Urinary bladder (tissue), 4 donors: Measurements from ENCODE around the gene KIF22. TPM values are rescaled to one million over a fixed set of nuclear protein-coding genes. Genes with fewer than 3 reads are reported as not detected.
A peak's percentile ranks its signal among the peaks of the same experiment; 100 is the strongest.

Experiments used
- DNase-seq: peaks from one replicate; pipeline ENCODE4 v3.0.0-alpha.2; 2015; ENCODE audit errors: extremely low spot score
- H3K27ac ChIP-seq: one replicate; pipeline ENCODE4 v1.5.1; 2013; ENCODE audit warnings: low read depth, mild to moderate bottlenecking, moderate library complexity
- H3K36me3 ChIP-seq: one replicate; pipeline ENCODE4 v1.6.1; 2013; ENCODE audit warnings: mild to moderate bottlenecking, moderate library complexity; ENCODE audit not compliant: insufficient read depth
- H3K4me1 ChIP-seq: one replicate; pipeline ENCODE4 v1.6.1; 2013; ENCODE audit warnings: mild to moderate bottlenecking, moderate library complexity; ENCODE audit not compliant: insufficient read depth
- H3K4me3 ChIP-seq: one replicate; pipeline ENCODE4 v1.5.1; 2013; ENCODE audit warnings: low read depth, low read length
- WGBS: extraction: QIAGEN DNeasy Blood & Tissue Kit; methylation state at CpG from one replicate; pipeline ENCODE4 v1.1.7; 2013; 5-methylcytosine and 5-hydroxymethylcytosine counted together
- polyA plus RNA-seq: library from polyadenylated mRNA; stranded (reverse); fragments of 200-250 nt; gene quantifications from one replicate; pipeline ENCODE4 v1.2.3, GENCODE V29; 2013
- total RNA-seq: library from RNA; depleted of rRNA; stranded (reverse); fragments of >200 nt; gene quantifications from one replicate; pipeline ENCODE4 v1.2.3, GENCODE V29; 2014
- donor health status: healthy with polysubstance abuse.
- donor health status: healthy.

KIF22 gene
- total and polyA plus RNA-seq, 2 donors = 27.0 to 37.0 TPM

DNA sequence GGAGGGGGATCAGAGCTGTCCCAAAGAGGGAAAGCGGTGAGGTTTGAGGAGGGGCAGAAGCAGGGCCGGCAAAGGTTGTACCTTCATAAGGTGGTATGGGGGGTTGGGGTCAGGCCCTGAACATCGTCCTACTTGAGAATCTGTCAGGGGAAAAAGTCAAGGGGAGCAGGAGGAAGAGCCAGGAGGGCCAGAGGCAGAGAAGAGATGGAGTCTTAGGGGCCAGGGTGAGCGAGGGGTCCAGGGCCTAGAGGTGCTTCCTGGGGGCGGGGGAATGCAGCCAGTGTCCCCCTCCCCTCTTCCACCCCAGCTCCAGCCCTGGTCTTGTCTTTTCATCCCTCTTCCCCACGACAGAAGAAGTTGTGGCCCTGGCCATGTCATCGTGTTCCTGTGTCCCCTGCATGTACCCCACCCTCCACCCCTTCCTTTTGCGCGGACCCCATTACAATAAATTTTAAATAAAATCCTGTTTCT, 20.2 kb downstream of the KIF22 start:
- Histone ChIP-seq H3K4me3 (no peak overlapping the region), H3K4me1 (no peaks in the 10 kb centered on the region), H3K27ac (peak overlapping the region; percentile 39), H3K36me3 (no peaks in the 10 kb centered on the region)
- DNase-seq = no peak
- 23% methylated on average over 9 of the region's 9 CpGs for WGBS

DNA sequence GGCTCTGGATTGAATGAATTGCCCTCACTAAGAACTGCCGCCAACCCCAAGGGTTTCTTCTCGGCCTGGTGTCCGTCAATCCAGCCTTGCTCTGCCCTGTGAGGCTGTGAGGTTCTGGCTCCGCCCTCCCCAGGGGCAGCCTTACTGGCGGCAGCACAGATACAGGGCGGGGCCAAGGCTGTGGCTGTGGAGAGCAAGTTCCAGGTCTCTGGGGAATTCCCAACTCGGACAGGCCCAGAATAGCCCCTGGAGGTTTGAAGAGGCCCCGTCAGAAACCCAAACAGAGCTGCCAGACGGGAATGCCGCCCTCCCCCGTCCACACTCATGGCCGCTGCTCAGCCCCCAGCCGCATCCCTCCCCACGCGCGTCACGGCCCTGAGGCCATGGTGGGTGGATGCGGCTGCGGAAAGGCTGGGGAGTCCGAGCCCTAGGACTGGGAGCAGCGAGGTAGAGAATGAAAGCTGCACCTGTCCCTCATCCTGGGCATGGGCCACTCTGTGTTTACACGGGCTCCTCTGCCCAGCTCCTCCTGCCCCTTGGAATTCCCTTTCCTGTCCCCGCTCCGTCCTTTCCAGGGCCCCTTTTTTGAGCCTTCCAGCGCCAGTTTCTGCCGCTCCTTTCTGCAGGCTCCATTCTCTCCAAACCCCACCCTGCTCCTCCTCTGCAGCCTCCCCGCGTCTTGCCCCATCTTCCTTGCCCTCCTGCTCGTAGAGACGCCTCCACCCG, 20.8 kb downstream of the KIF22 start:
- peak; percentile 88 for DNase-seq
- H3K4me1 ChIP-seq = no peaks in the 10 kb centered on the region
- under 1% methylated on average over 31 of the region's 31 CpGs for WGBS

DNA sequence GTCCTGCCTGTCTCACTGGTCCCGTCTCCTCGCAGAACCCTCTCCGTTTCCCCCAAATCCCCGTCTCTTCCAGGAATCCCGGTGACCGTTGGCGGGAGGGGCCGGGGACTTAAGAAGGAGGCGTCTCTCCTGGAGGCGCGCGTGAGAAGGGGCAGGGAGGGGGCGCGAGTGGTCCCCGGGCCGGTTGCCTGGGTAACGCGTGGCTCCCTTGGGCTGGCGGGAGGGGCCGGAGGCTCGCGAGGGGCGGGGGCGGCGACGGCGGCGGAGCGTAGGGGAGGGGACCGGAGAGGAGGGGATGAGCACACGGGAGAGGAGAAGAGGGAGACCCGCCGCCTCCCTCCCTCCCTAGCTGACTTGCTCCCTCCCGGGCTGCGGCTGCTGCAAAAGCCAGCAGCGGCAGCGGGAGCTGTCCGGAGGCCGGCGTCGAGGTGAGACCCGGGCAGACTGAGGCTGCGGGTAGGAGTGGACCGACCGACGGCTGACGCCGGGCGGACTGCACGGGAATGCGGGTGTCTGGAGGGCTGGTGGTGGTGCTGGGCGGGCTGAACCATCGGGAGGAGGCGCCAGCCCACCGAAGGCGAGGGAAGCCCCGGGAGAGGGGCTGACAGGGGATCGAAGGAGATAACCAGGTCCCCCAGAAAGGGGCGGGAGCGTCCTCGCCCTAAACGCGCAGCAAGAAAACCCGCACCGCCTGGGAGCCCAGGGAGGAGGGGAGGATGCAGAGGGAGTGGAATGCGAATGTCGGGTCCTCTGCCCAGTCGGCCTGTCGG, 21.5 kb downstream of the KIF22 start, which contains the start of gene PRRT2:
Gene PRRT2, plus strand, starts transcription at position 298 of the 770 bp plus-strand sequence. CDS start 862 bp downstream, outside the sequence.
- 2% methylated on average over 69 of the region's 69 CpGs for WGBS
- H3K4me1 ChIP-seq = no peaks in the 10 kb centered on the region
- DNase-seq = no peak

More for the DNA sequence above, 20.8 kb downstream of the KIF22 start:
- H3K4me3 ChIP-seq = peak overlapping the region; percentile 48
- peak overlapping the region; percentile 74 for H3K27ac ChIP-seq
- H3K36me3 ChIP-seq = no peaks in the 10 kb centered on the region

DNA sequence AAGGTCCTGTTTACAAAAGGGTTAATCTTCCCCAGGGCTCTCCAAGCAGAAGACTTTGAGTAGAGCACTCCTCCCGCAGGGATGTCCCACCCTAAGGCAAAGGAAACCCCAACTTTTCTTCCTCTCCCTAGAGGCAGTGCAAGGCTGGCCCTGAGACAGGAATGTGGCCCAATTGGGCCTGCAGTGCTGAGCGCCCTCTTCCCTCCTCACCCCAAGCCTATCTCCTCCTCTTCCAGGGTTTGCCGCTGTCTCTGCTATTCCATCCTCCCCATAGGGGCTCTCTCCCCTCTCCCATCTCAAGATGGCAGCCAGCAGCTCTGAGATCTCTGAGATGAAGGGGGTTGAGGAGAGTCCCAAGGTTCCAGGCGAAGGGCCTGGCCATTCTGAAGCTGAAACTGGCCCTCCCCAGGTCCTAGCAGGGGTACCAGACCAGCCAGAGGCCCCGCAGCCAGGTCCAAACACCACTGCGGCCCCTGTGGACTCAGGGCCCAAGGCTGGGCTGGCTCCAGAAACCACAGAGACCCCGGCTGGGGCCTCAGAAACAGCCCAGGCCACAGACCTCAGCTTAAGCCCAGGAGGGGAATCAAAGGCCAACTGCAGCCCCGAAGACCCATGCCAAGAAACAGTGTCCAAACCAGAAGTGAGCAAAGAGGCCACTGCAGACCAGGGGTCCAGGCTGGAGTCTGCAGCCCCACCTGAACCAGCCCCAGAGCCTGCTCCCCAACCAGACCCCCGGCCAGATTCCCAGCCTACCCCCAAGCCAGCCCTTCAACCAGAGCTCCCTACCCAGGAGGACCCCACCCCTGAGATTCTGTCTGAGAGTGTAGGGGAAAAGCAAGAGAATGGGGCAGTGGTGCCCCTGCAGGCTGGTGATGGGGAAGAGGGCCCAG, 22.4 kb downstream of the KIF22 start:
- WGBS = 45% methylated on average over 9 of the region's 9 CpGs
- H3K27ac ChIP-seq = no peak overlapping the region
- peak overlapping the region; percentile 48 for H3K4me3 ChIP-seq
- no peak for DNase-seq
- no peaks in the 10 kb centered on the region for H3K4me1 ChIP-seq
- H3K36me3 ChIP-seq = no peaks in the 10 kb centered on the region

More for the DNA sequence above, 21.5 kb downstream of the KIF22 start, which contains the start of gene PRRT2:
- Histone ChIP-seq H3K4me3 (peak within 1 kb of the TSS; percentile 48), H3K27ac (peak within 1 kb of the TSS; percentile 75), H3K36me3 (no peaks in the 10 kb centered on the region)

DNA sequence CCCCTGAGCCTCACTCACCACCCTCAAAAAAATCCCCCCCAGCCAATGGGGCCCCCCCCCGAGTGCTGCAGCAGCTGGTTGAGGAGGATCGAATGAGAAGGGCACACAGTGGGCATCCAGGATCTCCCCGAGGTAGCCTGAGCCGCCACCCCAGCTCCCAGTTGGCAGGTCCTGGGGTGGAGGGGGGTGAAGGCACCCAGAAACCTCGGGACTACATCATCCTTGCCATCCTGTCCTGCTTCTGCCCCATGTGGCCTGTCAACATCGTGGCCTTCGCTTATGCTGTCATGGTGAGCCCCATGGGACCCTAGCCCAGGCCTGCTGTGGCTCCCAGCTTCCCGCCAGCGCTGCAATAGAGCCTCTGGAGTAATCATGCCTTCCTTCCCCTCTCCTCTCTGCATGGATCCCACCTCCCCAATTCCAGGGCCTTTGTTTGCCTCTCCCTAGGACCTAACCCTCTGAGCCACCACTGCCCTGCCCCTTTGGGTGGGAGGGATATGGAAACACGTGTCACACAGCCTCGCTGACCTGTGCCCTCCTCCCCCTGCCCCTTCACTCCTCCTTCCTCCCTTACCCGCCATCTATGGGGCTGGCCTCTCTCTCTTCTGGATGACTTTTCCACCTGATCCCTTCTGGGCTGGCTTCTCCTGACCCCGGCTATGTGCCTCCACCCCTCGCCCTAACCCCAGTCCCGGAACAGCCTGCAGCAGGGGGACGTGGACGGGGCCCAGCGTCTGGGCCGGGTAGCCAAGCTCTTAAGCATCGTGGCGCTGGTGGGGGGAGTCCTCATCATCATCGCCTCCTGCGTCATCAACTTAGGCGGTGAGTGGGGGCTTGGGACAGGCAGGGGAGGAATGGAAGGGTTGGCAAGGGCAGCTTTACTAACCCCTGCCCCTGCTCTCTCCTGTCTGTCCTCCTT, 23.4 kb downstream of the KIF22 start:
- Histone ChIP-seq H3K4me1 (no peaks in the 10 kb centered on the region), H3K36me3 (no peaks in the 10 kb centered on the region), H3K4me3 (no peak overlapping the region), H3K27ac (no peak overlapping the region)
- DNase-seq = no peak
- 65% methylated on average over 24 of the region's 24 CpGs for WGBS

DNA sequence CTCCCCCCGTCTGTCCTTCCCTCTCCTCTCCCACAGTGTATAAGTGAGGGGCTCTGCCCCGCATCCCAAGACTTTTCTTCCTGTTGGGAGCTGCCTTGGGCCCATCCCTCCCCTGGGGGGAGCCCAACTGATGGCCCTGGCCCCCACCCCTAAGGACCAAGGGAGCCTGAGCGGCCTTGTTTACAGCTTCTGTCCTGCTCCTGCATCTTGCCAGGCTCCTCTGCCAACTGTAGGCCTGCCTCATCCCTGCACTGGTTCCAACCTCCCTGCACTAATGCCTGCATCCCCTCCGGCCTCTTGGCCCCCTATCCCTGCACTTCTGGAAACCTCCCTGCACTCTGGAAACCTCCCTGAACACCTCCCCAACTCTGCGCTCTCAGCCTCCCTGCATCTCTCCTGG, 24.0 kb downstream of the KIF22 start:
- DNase-seq = no peak
- no peak overlapping the region for H3K27ac ChIP-seq
- H3K4me3 ChIP-seq = peak overlapping the region; percentile 32
- no peaks in the 10 kb centered on the region for H3K36me3 ChIP-seq
- WGBS = 65% methylated on average over 5 of the region's 5 CpGs
- no peaks in the 10 kb centered on the region for H3K4me1 ChIP-seq

DNA sequence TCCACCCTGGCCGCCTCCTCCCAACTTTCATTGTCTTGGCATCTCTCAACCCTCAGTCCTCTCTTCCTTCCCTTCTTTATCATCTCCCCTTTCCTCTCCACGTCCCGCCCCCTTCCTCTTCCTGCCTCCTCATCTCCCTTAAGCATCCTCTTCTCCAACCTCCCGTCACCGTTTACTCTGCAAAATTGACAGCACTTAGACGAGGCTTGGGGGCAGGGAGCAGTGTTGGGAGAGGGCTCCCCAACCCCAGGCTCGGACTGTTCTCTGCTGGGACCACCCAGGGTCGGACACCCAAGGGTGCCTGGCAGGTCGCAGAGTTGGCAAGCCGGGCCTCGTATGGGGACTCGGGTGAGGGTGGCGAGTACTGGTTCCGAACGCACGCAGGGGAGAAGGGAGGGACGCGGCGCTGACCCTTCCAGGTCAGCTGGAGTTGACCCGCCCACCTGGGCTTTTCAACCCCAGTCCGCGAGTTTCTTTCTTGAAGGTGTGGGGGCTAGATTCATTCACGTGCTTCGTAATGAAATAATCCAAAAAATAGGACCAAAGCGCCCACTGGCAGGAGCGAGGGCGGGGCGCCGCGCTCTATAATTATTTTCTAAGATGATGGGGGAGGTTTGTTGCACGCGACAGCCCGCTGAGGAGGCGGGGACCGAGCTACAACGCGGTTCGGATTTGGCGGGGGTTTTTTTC, 24.6 kb downstream of the KIF22 start:
- Histone ChIP-seq H3K4me1 (no peaks in the 10 kb centered on the region), H3K4me3 (peak overlapping the region; percentile 32), H3K27ac (peak overlapping the region; percentile 63), H3K36me3 (no peaks in the 10 kb centered on the region)
- 6% methylated on average over 39 of the region's 39 CpGs for WGBS
- DNase-seq = no peak

DNA sequence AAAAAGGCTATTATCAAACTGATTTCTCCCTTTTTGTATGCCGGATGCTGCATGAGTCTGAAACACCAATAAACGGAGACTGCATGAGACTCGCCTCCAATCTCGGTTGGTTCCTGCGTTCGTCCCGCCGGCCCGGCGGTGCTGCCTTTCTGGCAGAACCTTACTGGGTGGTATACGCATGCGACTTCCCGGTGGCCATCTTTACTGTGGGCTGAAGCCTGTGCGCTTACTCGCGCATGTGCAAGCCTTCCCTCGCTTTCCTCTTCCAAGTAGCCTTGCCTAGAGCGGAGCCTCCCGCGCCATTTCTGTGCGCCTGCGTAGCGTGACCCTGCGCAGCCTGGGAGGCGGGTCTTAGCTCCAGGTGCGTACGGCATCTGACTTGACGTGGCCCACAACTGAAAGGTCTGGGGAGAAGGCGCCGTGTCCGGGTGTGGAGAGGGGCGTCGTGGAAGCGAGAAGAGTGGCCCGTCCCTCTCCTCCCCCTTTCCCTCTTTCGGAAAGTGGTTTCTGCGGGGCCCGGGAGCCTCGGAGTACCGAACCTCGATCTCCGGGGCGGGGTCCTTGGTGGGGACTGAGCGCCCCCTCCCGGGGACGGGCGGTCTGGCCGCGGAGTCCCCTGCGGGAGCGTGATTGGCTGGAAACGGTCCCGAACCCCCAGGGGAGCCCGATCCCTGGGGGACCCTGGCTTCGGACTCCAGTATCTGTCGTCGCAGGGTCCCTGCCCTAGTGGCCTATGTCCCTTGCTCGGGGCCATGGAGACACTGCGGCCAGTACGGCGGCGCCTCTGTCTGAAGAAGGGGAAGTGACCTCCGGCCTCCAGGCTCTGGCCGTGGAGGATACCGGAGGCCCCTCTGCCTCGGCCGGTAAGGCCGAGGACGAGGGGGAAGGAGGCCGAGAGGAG, 25.5 kb downstream of the KIF22 start, which contains the start of gene PAGR1:
Gene PAGR1, plus strand, starts transcription at position 360 of the 901 bp plus-strand sequence. Its CDS starts 374 bp downstream, at position 734.
- DNase-seq = peak; percentile 97
- peak within 1 kb of the TSS; percentile 59 for H3K4me3 ChIP-seq
- under 1% methylated on average over 70 of the region's 70 CpGs for WGBS
- H3K27ac ChIP-seq = peak within 1 kb of the TSS; percentile 87
- H3K4me1 ChIP-seq = no peaks in the 10 kb centered on the region
- no peaks in the 10 kb centered on the region for H3K36me3 ChIP-seq

DNA sequence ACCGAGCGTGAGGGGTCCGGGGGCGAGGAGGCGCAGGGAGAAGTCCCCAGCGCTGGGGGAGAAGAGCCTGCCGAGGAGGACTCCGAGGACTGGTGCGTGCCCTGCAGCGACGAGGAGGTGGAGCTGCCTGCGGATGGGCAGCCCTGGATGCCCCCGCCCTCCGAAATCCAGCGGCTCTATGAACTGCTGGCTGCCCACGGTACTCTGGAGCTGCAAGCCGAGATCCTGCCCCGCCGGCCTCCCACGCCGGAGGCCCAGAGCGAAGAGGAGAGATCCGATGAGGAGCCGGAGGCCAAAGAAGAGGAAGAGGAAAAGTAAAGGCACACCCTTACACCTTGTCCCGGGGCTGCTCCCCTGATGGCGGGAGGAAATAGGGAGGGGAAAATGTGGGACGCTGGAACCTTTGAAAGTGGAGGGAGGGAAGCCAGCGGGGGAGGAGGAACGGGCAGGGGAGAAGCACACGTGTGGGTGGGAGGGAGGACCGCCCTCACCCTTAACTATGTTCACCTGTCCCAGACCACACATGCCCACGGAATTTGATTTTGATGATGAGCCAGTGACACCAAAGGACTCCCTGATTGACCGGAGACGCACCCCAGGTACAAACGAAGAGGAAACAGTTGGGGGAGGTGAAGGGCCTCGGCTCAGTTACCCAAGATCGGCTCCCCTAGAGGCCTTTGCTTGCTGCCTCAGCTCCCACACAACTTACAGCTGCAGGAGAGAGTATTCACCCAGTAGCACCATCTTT, 26.3 kb downstream of the KIF22 start:
- Histone ChIP-seq H3K36me3 (no peaks in the 10 kb centered on the region), H3K4me1 (no peaks in the 10 kb centered on the region), H3K27ac (peak overlapping the region; percentile 87), H3K4me3 (peak overlapping the region; percentile 59)
- WGBS = 4% methylated on average over 37 of the region's 37 CpGs
- no peak for DNase-seq

DNA sequence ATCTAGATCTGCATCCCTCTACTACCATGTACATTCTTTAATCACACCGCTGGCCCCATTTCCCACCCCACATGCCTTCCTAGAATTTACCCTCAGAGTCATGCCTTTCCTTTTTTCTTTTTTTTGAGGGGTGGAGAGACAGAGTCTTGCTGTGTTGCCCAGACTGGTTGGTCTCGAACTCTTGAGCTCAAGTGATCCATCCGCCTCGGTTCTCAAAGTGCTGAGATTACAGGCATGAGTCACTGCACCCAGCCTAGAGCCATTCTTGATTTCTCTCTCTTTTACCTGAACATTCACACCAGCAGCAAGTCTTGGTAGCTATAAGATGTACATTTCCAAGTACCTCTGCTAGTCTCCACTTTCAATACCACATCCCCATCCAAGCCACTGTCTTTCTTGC, 27.5 kb downstream of the KIF22 start:
- DNase-seq = no peak
- H3K4me3 ChIP-seq = no peak overlapping the region
- H3K4me1 ChIP-seq = peaks cover 2% of the 10 kb centered on the region
- no peak overlapping the region for H3K27ac ChIP-seq
- H3K36me3 ChIP-seq = no peaks in the 10 kb centered on the region
- WGBS = 84% methylated on average over 4 of the region's 4 CpGs

DNA sequence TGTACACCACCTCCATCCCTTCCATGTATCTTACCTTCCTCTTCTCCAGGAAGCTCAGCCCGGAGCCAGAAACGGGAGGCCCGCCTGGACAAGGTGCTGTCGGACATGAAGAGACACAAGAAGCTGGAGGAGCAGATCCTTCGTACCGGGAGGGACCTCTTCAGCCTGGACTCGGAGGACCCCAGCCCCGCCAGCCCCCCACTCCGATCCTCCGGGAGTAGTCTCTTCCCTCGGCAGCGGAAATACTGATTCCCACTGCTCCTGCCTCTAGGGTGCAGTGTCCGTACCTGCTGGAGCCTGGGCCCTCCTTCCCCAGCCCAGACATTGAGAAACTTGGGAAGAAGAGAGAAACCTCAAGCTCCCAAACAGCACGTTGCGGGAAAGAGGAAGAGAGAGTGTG, 29.0 kb downstream of the KIF22 start:
- WGBS = 76% methylated on average over 15 of the region's 15 CpGs
- H3K36me3 ChIP-seq = no peaks in the 10 kb centered on the region
- no peak for DNase-seq
- H3K4me1 ChIP-seq = peaks cover 2% of the 10 kb centered on the region
- H3K4me3 ChIP-seq = no peak overlapping the region
- peak overlapping the region; percentile 77 for H3K27ac ChIP-seq
